Keratinocyte (primary cell): ENCODE measurements around the gene KCNJ16. TPM values are rescaled to one million over a fixed set of nuclear protein-coding genes. Genes with fewer than 3 reads are reported as not detected.

Source experiments
- DNase-seq: peaks from one replicate; pipeline ENCODE4 v3.0.0-alpha.2; 2011; ENCODE audit warnings: low read depth, missing footprints, low spot score
- FAIRE-seq: peaks from 2 replicates; lab custom pipeline; 2011; peaks lifted over from hg19 to GRCh38; lab: Jason Lieb, UNC
- H2AFZ ChIP-seq: 2 replicates; pipeline ENCODE4 v1.6.0; 2012; ENCODE audit warnings: low read length, control low read depth, inconsistent platforms; ENCODE audit not compliant: control insufficient read depth
- H3K27ac ChIP-seq: 2 replicates; pipeline ENCODE4 v1.5.1; 2011; ENCODE audit warnings: low read length; ENCODE audit not compliant: control insufficient read depth, insufficient read depth
- H3K27me3 ChIP-seq: 3 replicates; pipeline ENCODE4 v1.6.0; 2011; ENCODE audit warnings: low read length; ENCODE audit not compliant: control insufficient read depth, insufficient read depth; ENCODE audit errors: extremely low read depth
- H3K36me3 ChIP-seq, 2 experiments: 2 replicates in 1 of 2; 3 replicates in 1 of 2; pipeline ENCODE4 v1.5.1; 2011; ENCODE audit warnings: low read length in 2 of 2, mild to moderate bottlenecking in 1 of 2; ENCODE audit not compliant: control insufficient read depth in 2 of 2, insufficient read depth in 2 of 2; ENCODE audit errors: extremely low read depth in 1 of 2
- H3K4me1 ChIP-seq: 3 replicates; pipeline ENCODE4 v1.5.1; 2011; ENCODE audit warnings: low read length; ENCODE audit not compliant: control insufficient read depth, insufficient read depth; ENCODE audit errors: extremely low read depth
- H3K4me2 ChIP-seq: 3 replicates; pipeline ENCODE4 v1.6.0; 2011; ENCODE audit warnings: low read depth, low read length; ENCODE audit not compliant: control insufficient read depth, insufficient read depth; ENCODE audit errors: extremely low read depth
- H3K4me3 ChIP-seq, 3 experiments: fragments of 200-600 bp in 1 of 3; sonication (generic) in 1 of 3; 2 replicates in 2 of 3; 3 replicates in 1 of 3; pipeline ENCODE4 v1.5.1; 2011 to 2016; ENCODE audit warnings: low read length in 3 of 3, mild to moderate bottlenecking in 3 of 3, control low read depth in 2 of 3, inconsistent platforms in 1 of 3, low read depth in 1 of 3, mixed read lengths in 1 of 3, mixed run types in 1 of 3, moderate library complexity in 1 of 3; ENCODE audit not compliant: control insufficient read depth in 2 of 3, insufficient read depth in 2 of 3; ENCODE audit errors: extremely low read depth in 1 of 3
- H3K79me2 ChIP-seq: 2 replicates; pipeline ENCODE4 v1.6.0; 2012; ENCODE audit warnings: low read length; ENCODE audit not compliant: control insufficient read depth, insufficient read depth
- H3K9ac ChIP-seq: 3 replicates; pipeline ENCODE4 v1.6.0; 2011; ENCODE audit warnings: low read length; ENCODE audit not compliant: control insufficient read depth, insufficient read depth; ENCODE audit errors: extremely low read depth
- H3K9me1 ChIP-seq: 3 replicates; pipeline ENCODE4 v1.6.0; 2011; ENCODE audit warnings: low read length; ENCODE audit not compliant: control insufficient read depth, insufficient read depth; ENCODE audit errors: extremely low read depth
- H3K9me3 ChIP-seq: 2 replicates; pipeline ENCODE4 v1.5.1; 2012; ENCODE audit warnings: low read depth, low read length; ENCODE audit not compliant: control insufficient read depth
- H4K20me1 ChIP-seq: 3 replicates; pipeline ENCODE4 v1.6.0; 2011; ENCODE audit warnings: low read length; ENCODE audit not compliant: control insufficient read depth, insufficient read depth; ENCODE audit errors: extremely low read depth
- EZH2 ChIP-seq: IDR thresholded peaks from one replicate; pipeline ENCODE4 v1.6.1; 2012; ENCODE audit warnings: inconsistent platforms, mild to moderate bottlenecking, low read length, moderate library complexity
- dilution Hi-C: fragments of 300-500 bp; cut with MboI; formaldehyde crosslinking; loops from one replicate; pipeline ENCODE4 v1.7.0; 2020; ENCODE audit warnings: low sequenced_read_pairs; ENCODE audit not compliant: extremely low pct_ligation_motif_present
- polyA plus RNA-seq, 5 experiments: library from polyadenylated mRNA; depleted of rRNA in 3 of 5; stranded (reverse) in 3 of 5; stranded (forward) in 1 of 5; unstranded in 1 of 5; fragments of >200 nt; gene quantifications; 1 replicate in 1 of 5; 2 replicates in 3 of 5; 3 replicates in 1 of 5; pipeline versions ENCODE4 v1.2.1 to v1.2.3, GENCODE V29; 2011 to 2012; ENCODE audit warnings: missing spikeins in 2 of 5, low read depth in 1 of 5, low replicate concordance in 1 of 5
- TF ChIP-seq, protein P1 (sequence below), 3 experiments: IDR thresholded peaks in 1 of 3; conservative IDR thresholded peaks in 1 of 3; optimal IDR thresholded peaks in 1 of 3; 2 replicates in 2 of 3; 3 replicates in 1 of 3; pipeline versions ENCODE3 to v1.5.1; 2011; ENCODE audit warnings: low read length in 3 of 3, mild to moderate bottlenecking in 3 of 3, moderate library complexity in 2 of 3, control low read depth in 1 of 3, inconsistent platforms in 1 of 3; ENCODE audit not compliant: insufficient read depth in 2 of 3; ENCODE audit errors: extremely low read depth in 1 of 3

Gene KCNJ16
- polyA plus RNA-seq, 1 donor (not counting 4 experiments of a cell fraction or from before 2014, with no cell fraction given): not detected

- no peaks in the 10 kb centered on the region for H3K9me3 ChIP-seq
- H2AFZ ChIP-seq: no peak overlapping the region
- no peaks in the 10 kb centered on the region for H3K79me2 ChIP-seq
- no peak for TF ChIP-seq EZH2
- TF ChIP-seq, protein P1, sequence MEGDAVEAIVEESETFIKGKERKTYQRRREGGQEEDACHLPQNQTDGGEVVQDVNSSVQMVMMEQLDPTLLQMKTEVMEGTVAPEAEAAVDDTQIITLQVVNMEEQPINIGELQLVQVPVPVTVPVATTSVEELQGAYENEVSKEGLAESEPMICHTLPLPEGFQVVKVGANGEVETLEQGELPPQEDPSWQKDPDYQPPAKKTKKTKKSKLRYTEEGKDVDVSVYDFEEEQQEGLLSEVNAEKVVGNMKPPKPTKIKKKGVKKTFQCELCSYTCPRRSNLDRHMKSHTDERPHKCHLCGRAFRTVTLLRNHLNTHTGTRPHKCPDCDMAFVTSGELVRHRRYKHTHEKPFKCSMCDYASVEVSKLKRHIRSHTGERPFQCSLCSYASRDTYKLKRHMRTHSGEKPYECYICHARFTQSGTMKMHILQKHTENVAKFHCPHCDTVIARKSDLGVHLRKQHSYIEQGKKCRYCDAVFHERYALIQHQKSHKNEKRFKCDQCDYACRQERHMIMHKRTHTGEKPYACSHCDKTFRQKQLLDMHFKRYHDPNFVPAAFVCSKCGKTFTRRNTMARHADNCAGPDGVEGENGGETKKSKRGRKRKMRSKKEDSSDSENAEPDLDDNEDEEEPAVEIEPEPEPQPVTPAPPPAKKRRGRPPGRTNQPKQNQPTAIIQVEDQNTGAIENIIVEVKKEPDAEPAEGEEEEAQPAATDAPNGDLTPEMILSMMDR (optimal IDR thresholded peaks at IDR 0.05 in 1 of 3, IDR thresholded peaks at IDR 0.05 in 1 of 3, conservative IDR thresholded peaks at IDR 0.05 in 1 of 3; ENCODE audit: extremely low read depth in 1 of 3, insufficient read depth in 2 of 3, low read length in 3 of 3): no peak
- no peak for FAIRE-seq
- DNase-seq: no peak
- no peak overlapping the region for H3K4me3 ChIP-seq
- H3K4me2 ChIP-seq: no peak overlapping the region
- H4K20me1 ChIP-seq: no peaks in the 10 kb centered on the region
- dilution Hi-C loops: no loop called here
- H3K36me3 ChIP-seq: no peaks in the 10 kb centered on the region
- no peak overlapping the region for H3K9ac ChIP-seq
- no peak overlapping the region for H3K27ac ChIP-seq
- no peaks in the 10 kb centered on the region for H3K9me1 ChIP-seq
- no peaks in the 10 kb centered on the region for H3K4me1 ChIP-seq
- H3K27me3 ChIP-seq: no peaks in the 10 kb centered on the region
Measured at GRCh38 chr17:70115126-70115525, 40.1 kb downstream of the KCNJ16 start.

- FAIRE-seq: no peak
- H3K9ac ChIP-seq: no peak overlapping the region
- DNase-seq: no peak
- H4K20me1 ChIP-seq: no peaks in the 10 kb centered on the region
- no peaks in the 10 kb centered on the region for H3K9me1 ChIP-seq
- H3K36me3 ChIP-seq: no peaks in the 10 kb centered on the region
- H3K4me1 ChIP-seq: no peaks in the 10 kb centered on the region
- H3K4me2 ChIP-seq: no peak overlapping the region
- H2AFZ ChIP-seq: no peak overlapping the region
- no peak for TF ChIP-seq EZH2
- TF ChIP-seq, protein P1 (optimal IDR thresholded peaks at IDR 0.05 in 1 of 3, IDR thresholded peaks at IDR 0.05 in 1 of 3, conservative IDR thresholded peaks at IDR 0.05 in 1 of 3; ENCODE audit: extremely low read depth in 1 of 3, insufficient read depth in 2 of 3, low read length in 3 of 3): no peak
- H3K27me3 ChIP-seq: no peaks in the 10 kb centered on the region
- no peaks in the 10 kb centered on the region for H3K9me3 ChIP-seq
- no peaks in the 10 kb centered on the region for H3K79me2 ChIP-seq
- dilution Hi-C loops: no loop called here
- H3K27ac ChIP-seq: no peak overlapping the region
- H3K4me3 ChIP-seq: no peak overlapping the region
Measured at GRCh38 chr17:70116919-70117318, 41.9 kb downstream of the KCNJ16 start.
